OCI-LY3 (cell line): ENCODE measurements around the gene PFKL.

Source experiments
- H2AFZ ChIP-seq: fragments of 200-600, 300-600 bp; shearing (Covaris generic); 2 replicates; pipeline ENCODE4 v1.6.0; 2014; ENCODE audit warnings: antibody characterized with exemption, low read depth, low read length
- H3K27ac ChIP-seq: fragments of 200-600, 300-600 bp; sonication (generic); 2 replicates; pipeline ENCODE4 v1.5.1; 2014; ENCODE audit warnings: mild to moderate bottlenecking, low read length, moderate library complexity, mixed read lengths
- H3K27me3 ChIP-seq: fragments of 200-600, 300-600 bp; sonication (generic); 2 replicates; pipeline ENCODE4 v1.6.1; 2014; ENCODE audit warnings: low read depth, low read length, mixed read lengths
- H3K36me3 ChIP-seq: fragments of 200-600, 300-600 bp; sonication (generic); replicated peaks from 2 replicates; pipeline ENCODE3; 2014; ENCODE audit warnings: low read depth, low read length, mixed read lengths
- H3K4me1 ChIP-seq: fragments of 300-600, 200-600 bp; sonication (generic); 2 replicates; pipeline ENCODE4 v1.6.1; 2014; ENCODE audit warnings: low read length, mixed read lengths
- H3K4me2 ChIP-seq: fragments of 200-600, 300-600 bp; sonication (generic); 2 replicates; pipeline ENCODE4 v1.6.1; 2014; ENCODE audit warnings: low read length, mixed read lengths
- H3K4me3 ChIP-seq: fragments of 300-600, 200-600 bp; sonication (generic); 2 replicates; pipeline ENCODE4 v1.5.1; 2014; ENCODE audit warnings: antibody characterized with exemption, mild to moderate bottlenecking, low read length, moderate library complexity
- H3K79me2 ChIP-seq: fragments of 300-600, 200-600 bp; shearing (Covaris generic); 2 replicates; pipeline ENCODE4 v1.6.1; 2014; ENCODE audit warnings: mild to moderate bottlenecking, low read length, mixed read lengths
- H3K9ac ChIP-seq: fragments of 300-600, 200-600 bp; shearing (Covaris generic); 2 replicates; pipeline ENCODE4 v1.6.0; 2014; ENCODE audit warnings: mild to moderate bottlenecking, low read length, moderate library complexity
- H3K9me3 ChIP-seq: fragments of 200-600, 300-600 bp; shearing (Covaris generic); 2 replicates; pipeline ENCODE4 v1.6.1; 2014; ENCODE audit warnings: low read length, mixed read lengths; ENCODE audit not compliant: insufficient read depth
- H4K20me1 ChIP-seq: fragments of 200-600, 300-600 bp; sonication (generic); 2 replicates; pipeline ENCODE4 v1.6.1; 2016; ENCODE audit warnings: low read length, mixed read lengths; ENCODE audit not compliant: insufficient read depth
- EZH2phosphoT487 ChIP-seq: fragments of 200-600 bp; shearing (Covaris generic); IDR thresholded peaks from 2 replicates; pipeline ENCODE4 v1.6.1; 2018; ENCODE audit warnings: antibody characterized with exemption, mixed run types, low read depth
- TF ChIP-seq, protein P1 (sequence below): fragments of 200-600, 300-600 bp; sonication (generic); IDR thresholded peaks from 2 replicates; pipeline ENCODE4 v1.5.1; 2014; ENCODE audit warnings: antibody characterized with exemption, low read length, low read depth

PFKL gene

DNA sequence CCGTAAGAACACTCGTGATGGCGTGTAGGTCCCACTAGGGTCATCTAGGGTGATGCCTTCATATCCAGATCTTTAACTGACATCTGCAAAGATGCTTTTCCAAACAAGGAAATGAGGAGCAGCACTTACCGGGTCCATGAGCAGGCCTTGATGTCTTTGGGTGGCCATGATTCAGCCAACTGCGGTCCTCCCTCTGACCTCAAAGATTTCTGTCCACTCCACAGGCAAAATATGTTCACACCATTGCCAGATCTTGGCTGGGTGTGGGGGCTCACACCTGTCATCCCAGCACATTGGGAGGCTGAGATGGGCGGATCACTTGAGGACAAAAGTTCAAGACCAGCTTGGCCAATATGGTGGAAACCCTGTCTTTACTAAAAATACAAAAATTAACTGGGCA is 71.7 kb downstream of the PFKL start:
- TF ChIP-seq, protein P1, sequence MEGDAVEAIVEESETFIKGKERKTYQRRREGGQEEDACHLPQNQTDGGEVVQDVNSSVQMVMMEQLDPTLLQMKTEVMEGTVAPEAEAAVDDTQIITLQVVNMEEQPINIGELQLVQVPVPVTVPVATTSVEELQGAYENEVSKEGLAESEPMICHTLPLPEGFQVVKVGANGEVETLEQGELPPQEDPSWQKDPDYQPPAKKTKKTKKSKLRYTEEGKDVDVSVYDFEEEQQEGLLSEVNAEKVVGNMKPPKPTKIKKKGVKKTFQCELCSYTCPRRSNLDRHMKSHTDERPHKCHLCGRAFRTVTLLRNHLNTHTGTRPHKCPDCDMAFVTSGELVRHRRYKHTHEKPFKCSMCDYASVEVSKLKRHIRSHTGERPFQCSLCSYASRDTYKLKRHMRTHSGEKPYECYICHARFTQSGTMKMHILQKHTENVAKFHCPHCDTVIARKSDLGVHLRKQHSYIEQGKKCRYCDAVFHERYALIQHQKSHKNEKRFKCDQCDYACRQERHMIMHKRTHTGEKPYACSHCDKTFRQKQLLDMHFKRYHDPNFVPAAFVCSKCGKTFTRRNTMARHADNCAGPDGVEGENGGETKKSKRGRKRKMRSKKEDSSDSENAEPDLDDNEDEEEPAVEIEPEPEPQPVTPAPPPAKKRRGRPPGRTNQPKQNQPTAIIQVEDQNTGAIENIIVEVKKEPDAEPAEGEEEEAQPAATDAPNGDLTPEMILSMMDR, result no peak
- no peak for TF ChIP-seq EZH2phosphoT487
- H3K36me3 ChIP-seq, result peaks cover 27% of the 10 kb centered on the region
- H3K4me3 ChIP-seq, result no peak overlapping the region
- H4K20me1 ChIP-seq, result no peaks in the 10 kb centered on the region
- no peaks in the 10 kb centered on the region for H3K79me2 ChIP-seq
- no peak overlapping the region for H3K9ac ChIP-seq
- H3K4me1 ChIP-seq, result no peaks in the 10 kb centered on the region
- H3K27me3 ChIP-seq, result no peaks in the 10 kb centered on the region
- no peaks in the 10 kb centered on the region for H3K9me3 ChIP-seq
- H3K4me2 ChIP-seq, result no peak overlapping the region
- no peak overlapping the region for H2AFZ ChIP-seq
- H3K27ac ChIP-seq, result no peak overlapping the region

DNA sequence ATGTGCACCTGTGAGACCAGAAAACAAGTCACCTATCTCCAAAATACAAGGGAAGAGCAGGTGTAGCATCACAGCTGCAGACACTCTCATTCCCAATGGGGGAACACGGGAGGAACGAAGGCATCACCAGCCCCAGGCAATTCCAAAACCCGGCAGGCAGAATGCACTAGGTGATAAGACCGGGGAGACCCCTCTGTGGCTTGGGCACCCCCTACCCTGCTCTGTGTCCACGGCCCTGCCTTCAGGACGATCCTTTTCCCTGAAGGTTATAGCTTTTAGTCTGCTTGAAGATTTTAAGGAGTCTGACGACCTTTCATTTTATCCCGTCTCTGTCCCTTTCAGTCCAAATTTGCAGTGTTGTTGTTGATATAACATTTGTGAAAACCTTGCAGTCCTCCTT is 72.8 kb downstream of the PFKL start:
- Histone ChIP-seq H3K79me2 (no peaks in the 10 kb centered on the region), H3K4me1 (no peaks in the 10 kb centered on the region), H3K9ac (no peak overlapping the region), H3K27ac (no peak overlapping the region), H4K20me1 (no peaks in the 10 kb centered on the region), H3K4me3 (no peak overlapping the region), H3K27me3 (no peaks in the 10 kb centered on the region), H3K4me2 (no peak overlapping the region), H2AFZ (no peak overlapping the region), H3K36me3 (peaks cover 27% of the 10 kb centered on the region), H3K9me3 (no peaks in the 10 kb centered on the region)
- TF ChIP-seq, protein P1, result no peak
- TF ChIP-seq EZH2phosphoT487, result no peak

DNA sequence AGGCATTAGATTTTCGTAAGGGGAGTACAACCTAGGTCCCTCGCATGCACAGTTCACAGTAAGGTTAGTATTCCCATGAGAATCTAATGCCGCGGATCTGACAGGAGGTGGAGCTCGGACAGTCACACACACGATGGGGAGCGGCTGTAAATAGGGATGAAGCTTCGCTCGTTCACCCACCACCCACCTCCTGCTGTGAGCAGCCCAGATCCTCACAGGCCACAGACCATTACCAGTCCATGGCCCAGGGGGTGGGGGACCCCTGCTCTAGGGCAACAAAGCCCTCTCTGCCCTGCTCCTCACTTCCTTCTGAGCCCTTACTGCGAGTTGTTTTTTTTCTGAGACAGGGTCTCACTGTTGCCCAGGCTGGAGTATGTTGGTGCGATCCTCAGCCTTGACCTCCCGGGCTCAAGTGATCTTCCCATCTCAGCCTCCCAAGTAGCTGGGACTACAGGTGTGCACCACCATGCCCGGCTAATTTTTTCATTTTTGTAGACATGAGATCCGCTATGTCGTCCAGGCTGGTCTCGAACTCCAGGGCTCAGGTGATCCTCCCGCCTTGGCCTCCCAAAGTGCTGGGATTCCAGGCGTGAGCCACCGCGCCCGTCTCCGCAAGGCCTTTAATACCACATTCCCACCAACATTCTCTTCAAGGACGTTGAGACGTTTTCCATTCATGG is 74.9 kb downstream of the PFKL start:
- Histone ChIP-seq H3K27me3 (no peaks in the 10 kb centered on the region), H3K36me3 (peaks cover 29% of the 10 kb centered on the region), H3K4me1 (no peaks in the 10 kb centered on the region), H3K79me2 (no peaks in the 10 kb centered on the region), H3K27ac (no peak overlapping the region), H3K4me3 (no peak overlapping the region), H4K20me1 (no peaks in the 10 kb centered on the region), H3K9me3 (no peaks in the 10 kb centered on the region), H3K4me2 (no peak overlapping the region), H3K9ac (no peak overlapping the region), H2AFZ (no peak overlapping the region)
- TF ChIP-seq, protein P1, result no peak
- no peak for TF ChIP-seq EZH2phosphoT487

DNA sequence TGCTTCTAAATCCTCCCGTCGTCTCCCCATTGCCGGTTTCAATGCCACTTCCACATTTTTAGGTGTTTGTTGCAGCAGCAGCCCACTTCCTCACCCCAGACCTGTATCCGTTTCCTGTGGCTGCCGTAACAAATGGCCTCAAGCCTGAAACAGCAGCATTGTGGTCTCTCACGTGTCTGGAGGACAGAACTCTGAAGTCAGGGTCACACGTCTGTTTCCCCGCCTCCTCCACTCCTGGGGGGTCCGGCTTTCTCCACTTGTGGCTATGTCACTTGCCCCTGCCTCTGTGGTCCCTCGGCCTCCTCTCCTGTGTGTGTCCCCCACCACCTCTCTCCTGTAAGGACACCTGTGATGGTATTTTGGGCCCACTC is 75.4 kb downstream of the PFKL start:
- TF ChIP-seq, protein P1, result no peak
- no peak for TF ChIP-seq EZH2phosphoT487
- Histone ChIP-seq H3K9ac (no peak overlapping the region), H3K27me3 (no peaks in the 10 kb centered on the region), H4K20me1 (no peaks in the 10 kb centered on the region), H3K27ac (no peak overlapping the region), H3K4me3 (no peak overlapping the region), H2AFZ (no peak overlapping the region), H3K4me2 (no peak overlapping the region), H3K4me1 (no peaks in the 10 kb centered on the region), H3K36me3 (peaks cover 32% of the 10 kb centered on the region), H3K79me2 (no peaks in the 10 kb centered on the region), H3K9me3 (no peaks in the 10 kb centered on the region)
